ENCODE results near the gene ARPC1B. TPM values are rescaled to one million over a fixed set of nuclear protein-coding genes. Genes with fewer than 3 reads are reported as not detected.

The ARPC1B gene
- total and polyA plus RNA-seq, 9 of the 15 experiments (the other 6 are each of a cell fraction or from before 2014, with no cell fraction given) = 6.7 to 357 (median 211) TPM

- TF ChIP-seq ZNF589 (CRISPR knock-in tag; IDR thresholded peaks at IDR 0.05; ENCODE audit: low read depth) = no peak
- TF ChIP-seq ZNF23 (CRISPR knock-in tag; IDR thresholded peaks at IDR 0.05) = 0 out of 2 replicates have a peak, but pooled peaks have one; percentile 63
- TF ChIP-seq AFF1 (IDR thresholded peaks at IDR 0.05; ENCODE audit: low read depth in 1 of 2, partially characterized antibody in 2 of 2) = no peak
- peak; percentile 48 for TF ChIP-seq HNRNPK (IDR thresholded peaks at IDR 0.05; ENCODE audit: low read depth, low read length, poor library complexity, severe bottlenecking)
- no peak for TF ChIP-seq SMARCB1 (IDR thresholded peaks at IDR 0.05; ENCODE audit: insufficient read length, low read depth)
- TF ChIP-seq ZBTB1 (CRISPR knock-in tag; IDR thresholded peaks at IDR 0.05; ENCODE audit: borderline replicate concordance, low read depth) = no peak
- TF ChIP-seq ZBTB40 (IDR thresholded peaks at IDR 0.05) = peak; percentile 79
- TF ChIP-seq ZBTB40 (CRISPR knock-in tag; IDR thresholded peaks at IDR 0.05) = no peak
- TF ChIP-seq ZNF274 (IDR thresholded peaks at IDR 0.05; ENCODE audit: borderline replicate concordance, low read depth, low read length) = no peak
- TF ChIP-seq NUFIP1 (IDR thresholded peaks at IDR 0.05; ENCODE audit: partially characterized antibody) = no peak
- peak; percentile 98 for TF ChIP-seq RB1 (IDR thresholded peaks at IDR 0.05; ENCODE audit: low read depth)
- TF ChIP-seq ZNF277 (CRISPR knock-in tag; IDR thresholded peaks at IDR 0.05; ENCODE audit: borderline replicate concordance) = no peak
Observed at GRCh38 chr7:99438573-99439480, 64.3 kb downstream of the ARPC1B start, which contains the start of the genes CPSF4 and PTCD1 (continued).

All from K562 (cell line).